Parathyroid adenoma (tissue), 2 donors: ENCODE measurements around the gene NBPF20.
A peak's percentile ranks its signal among the peaks of the same experiment; 100 is the strongest.
"Not testable (repeated sequence)": the region's sequence is repeated elsewhere in the genome, so short reads cannot be mapped to it uniquely, and the experiment has no call there.

Source experiments
- H2AFZ ChIP-seq: fragments of 300-600 bp; sonication (generic); one replicate; pipeline ENCODE4 v1.7.0; 2017; ENCODE audit warnings: antibody characterized with exemption, mild to moderate bottlenecking
- H3K27ac ChIP-seq: fragments of 300-600 bp; sonication (generic); one replicate; pipeline ENCODE4 v1.7.0; 2017
- H3K27me3 ChIP-seq: fragments of 300-600 bp; sonication (generic); one replicate; pipeline ENCODE4 v1.7.0; 2017; ENCODE audit warnings: low read length; ENCODE audit not compliant: control insufficient read depth, insufficient read depth
- H3K36me3 ChIP-seq: fragments of 300-600 bp; sonication (generic); one replicate; pipeline ENCODE4 v1.7.0; 2017; ENCODE audit warnings: low read length; ENCODE audit not compliant: control insufficient read depth, insufficient read depth
- H3K4me1 ChIP-seq: fragments of 300-600 bp; sonication (generic); one replicate; pipeline ENCODE4 v1.7.0; 2017; ENCODE audit warnings: control low read depth
- H3K4me2 ChIP-seq: fragments of 300-600 bp; sonication (generic); one replicate; pipeline ENCODE4 v1.7.0; 2017; ENCODE audit warnings: low read length
- H3K4me3 ChIP-seq: fragments of 300-600 bp; sonication (generic); one replicate; pipeline ENCODE4 v1.7.0; 2017; ENCODE audit warnings: low read depth, low read length
- H3K79me2 ChIP-seq: fragments of 300-600 bp; sonication (generic); one replicate; pipeline ENCODE4 v1.7.0; 2017; ENCODE audit warnings: control low read depth
- H3K9ac ChIP-seq: fragments of 300-600 bp; sonication (generic); one replicate; pipeline ENCODE4 v1.7.0; 2017; ENCODE audit warnings: mild to moderate bottlenecking
- H3K9me3 ChIP-seq: fragments of 300-600 bp; sonication (generic); one replicate; pipeline ENCODE4 v1.7.0; 2017; ENCODE audit warnings: low read length; ENCODE audit not compliant: control insufficient read depth
- CTCF ChIP-seq: fragments of 300-600 bp; sonication (generic); IDR thresholded peaks from one replicate; pipeline ENCODE4 v1.7.0; 2017; ENCODE audit warnings: antibody characterized with exemption, mild to moderate bottlenecking
- donor health status: primary hyperparathyroidism.

Gene NBPF20

GRCh38 chr1:145425436-145426029 is at the start of gene NBPF20:
Gene NBPF20, minus strand, starts transcription at chr1:145425603. Its CDS starts 20,331 bp downstream, at chr1:145405272.
- TF ChIP-seq CTCF, result no peak
- Histone ChIP-seq H3K27ac (no peak within 1 kb of the TSS), H3K79me2 (no peaks in the 10 kb centered on the region), H3K4me1 (no peaks in the 10 kb centered on the region), H2AFZ (peak within 1 kb of the TSS; percentile 88), H3K4me3 (peak within 1 kb of the TSS; percentile 66), H3K36me3 (no peaks in the 10 kb centered on the region), H3K27me3 (no peaks in the 10 kb centered on the region), H3K9me3 (no peaks in the 10 kb centered on the region), H3K4me2 (peak within 1 kb of the TSS; percentile 89), H3K9ac (no peak within 1 kb of the TSS)

- not testable (repeated sequence) for H3K27me3 ChIP-seq, H3K36me3 ChIP-seq, H3K9me3 ChIP-seq, H2AFZ ChIP-seq, H3K4me1 ChIP-seq, H3K4me3 ChIP-seq, H3K79me2 ChIP-seq, H3K27ac ChIP-seq, H3K4me2 ChIP-seq, H3K9ac ChIP-seq
Measured at GRCh38 chr1:145474837-145475368, 49.5 kb upstream of the NBPF20 start.

- H3K79me2 ChIP-seq, H3K4me2 ChIP-seq, H3K9ac ChIP-seq, H3K36me3 ChIP-seq, H3K4me1 ChIP-seq, H2AFZ ChIP-seq, H3K27me3 ChIP-seq, H3K4me3 ChIP-seq, H3K27ac ChIP-seq, H3K9me3 ChIP-seq: not testable (repeated sequence)
Measured at GRCh38 chr1:145472731-145473130, 47.3 kb upstream of the NBPF20 start.

- not testable (repeated sequence) for H3K9ac ChIP-seq, H3K36me3 ChIP-seq, H3K27me3 ChIP-seq, H3K27ac ChIP-seq, H3K4me1 ChIP-seq, H3K79me2 ChIP-seq, H3K4me3 ChIP-seq, H2AFZ ChIP-seq, H3K9me3 ChIP-seq, H3K4me2 ChIP-seq
Measured at GRCh38 chr1:145471365-145471764, 46.0 kb upstream of the NBPF20 start.

- H3K4me1 ChIP-seq, H3K79me2 ChIP-seq, H3K27me3 ChIP-seq, H3K9ac ChIP-seq, H3K27ac ChIP-seq, H3K36me3 ChIP-seq, H3K9me3 ChIP-seq: not testable (repeated sequence)
- Histone ChIP-seq H3K4me2 (peak overlapping the region; percentile 71), H3K4me3 (peak overlapping the region; percentile 68), H2AFZ (peak overlapping the region; percentile 62)
Measured at GRCh38 chr1:145465405-145466144, 40.2 kb upstream of the NBPF20 start.

GRCh38 chr1:145464708-145465336 is 39.4 kb upstream of the NBPF20 start:
- H3K4me3 ChIP-seq, result peak overlapping the region; percentile 68
- not testable (repeated sequence) for H3K27me3 ChIP-seq, H3K9ac ChIP-seq, H2AFZ ChIP-seq, H3K79me2 ChIP-seq, H3K27ac ChIP-seq, H3K4me1 ChIP-seq, H3K9me3 ChIP-seq, H3K36me3 ChIP-seq
- H3K4me2 ChIP-seq, result peak overlapping the region; percentile 71

- not testable (repeated sequence) for H3K36me3 ChIP-seq, H2AFZ ChIP-seq, H3K9me3 ChIP-seq, H3K27me3 ChIP-seq, H3K4me3 ChIP-seq, H3K4me1 ChIP-seq, H3K79me2 ChIP-seq, H3K27ac ChIP-seq, H3K9ac ChIP-seq, H3K4me2 ChIP-seq
Measured at GRCh38 chr1:145464017-145464416, 38.6 kb upstream of the NBPF20 start.

- not testable (repeated sequence) for H3K27ac ChIP-seq, H2AFZ ChIP-seq, H3K36me3 ChIP-seq, H3K79me2 ChIP-seq, H3K9me3 ChIP-seq, H3K4me3 ChIP-seq, H3K9ac ChIP-seq, H3K4me1 ChIP-seq, H3K4me2 ChIP-seq, H3K27me3 ChIP-seq
Measured at GRCh38 chr1:145460684-145461083, 35.3 kb upstream of the NBPF20 start.

GRCh38 chr1:145460048-145460447 is 34.6 kb upstream of the NBPF20 start:
- not testable (repeated sequence) for H3K9ac ChIP-seq, H3K4me1 ChIP-seq, H3K4me2 ChIP-seq, H2AFZ ChIP-seq, H3K27me3 ChIP-seq, H3K79me2 ChIP-seq, H3K4me3 ChIP-seq, H3K9me3 ChIP-seq, H3K36me3 ChIP-seq, H3K27ac ChIP-seq

GRCh38 chr1:145459591-145459990 is 34.2 kb upstream of the NBPF20 start:
- not testable (repeated sequence) for H3K4me3 ChIP-seq, H3K27me3 ChIP-seq, H3K9ac ChIP-seq

More at GRCh38 chr1:145459591-145459990, 34.2 kb upstream of the NBPF20 start:
- H3K27ac ChIP-seq, H3K4me2 ChIP-seq, H2AFZ ChIP-seq, H3K36me3 ChIP-seq, H3K9me3 ChIP-seq, H3K79me2 ChIP-seq, H3K4me1 ChIP-seq: not testable (repeated sequence)
